HUES48 (cell line): ENCODE measurements around the gene PPP2R5A.

Experiments used
- H3K27ac ChIP-seq: one replicate; pipeline ENCODE4 v1.7.0; 2013; ENCODE audit warnings: low read depth, low read length, inconsistent platforms
- H3K27me3 ChIP-seq: 2 replicates; pipeline ENCODE4 v1.6.1; 2013; ENCODE audit warnings: mild to moderate bottlenecking, low read length; ENCODE audit not compliant: control insufficient read depth, insufficient read depth
- H3K36me3 ChIP-seq: 2 replicates; pipeline ENCODE4 v1.6.1; 2013; ENCODE audit warnings: low read length; ENCODE audit not compliant: control insufficient read depth, insufficient read depth
- H3K4me1 ChIP-seq: 2 replicates; pipeline ENCODE4 v1.6.1; 2013; ENCODE audit warnings: mild to moderate bottlenecking, low read length; ENCODE audit not compliant: control insufficient read depth, insufficient read depth
- H3K4me3 ChIP-seq: 2 replicates; pipeline ENCODE4 v1.5.1; 2013; ENCODE audit warnings: mild to moderate bottlenecking, low read depth, low read length
- H3K9ac ChIP-seq: 2 replicates; pipeline ENCODE4 v1.6.1; 2013; ENCODE audit warnings: mild to moderate bottlenecking, low read depth, low read length, moderate library complexity
- H3K9me3 ChIP-seq: 2 replicates; pipeline ENCODE4 v1.6.1; 2013; ENCODE audit warnings: low read length; ENCODE audit not compliant: control insufficient read depth, insufficient read depth

PPP2R5A gene

DNA sequence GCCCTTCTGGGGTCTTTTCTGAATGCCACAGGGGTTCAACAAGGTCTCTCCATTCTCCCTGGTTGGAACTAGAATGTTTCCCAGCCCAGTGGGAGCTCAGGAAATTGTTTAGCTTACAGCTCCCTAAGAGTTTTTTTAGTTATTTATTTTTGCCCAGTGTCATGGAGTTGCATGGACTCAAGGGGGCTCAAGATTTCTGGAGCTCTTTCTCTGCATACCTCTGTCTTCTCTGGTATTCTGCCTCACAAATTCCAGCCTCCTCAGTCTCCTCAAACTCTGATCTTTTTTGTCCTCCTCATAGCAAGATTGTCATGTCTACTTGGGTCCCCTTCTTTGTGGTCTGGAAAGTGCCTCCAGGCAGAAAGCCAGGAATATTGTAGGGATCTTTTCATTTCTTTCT, 15.9 kb upstream of the PPP2R5A start:
- Histone ChIP-seq H3K27ac (no peak overlapping the region), H3K36me3 (no peaks in the 10 kb centered on the region), H3K4me1 (peaks cover 9% of the 10 kb centered on the region), H3K27me3 (no peaks in the 10 kb centered on the region), H3K9ac (no peak overlapping the region), H3K9me3 (no peaks in the 10 kb centered on the region), H3K4me3 (no peak overlapping the region)

DNA sequence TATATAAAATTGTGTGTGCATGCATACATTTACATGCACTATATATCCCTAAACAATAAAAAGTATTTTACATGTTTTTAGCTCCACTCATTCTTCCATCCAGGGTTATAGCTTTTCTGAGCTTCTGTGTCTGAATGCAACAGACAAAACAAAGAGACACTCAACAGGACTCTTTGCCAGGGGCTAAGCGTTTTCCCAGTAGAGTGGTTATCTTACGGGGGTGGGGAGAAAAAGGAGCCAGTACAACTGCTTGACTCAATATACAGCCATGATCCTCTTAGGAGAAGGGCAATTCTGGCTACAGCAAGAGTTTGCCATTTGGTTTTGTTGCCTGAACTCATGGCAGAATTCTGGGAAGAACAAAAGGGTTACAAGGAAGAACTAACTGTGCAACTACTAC, 14.6 kb upstream of the PPP2R5A start:
- H3K9ac ChIP-seq, result no peak overlapping the region
- no peak overlapping the region for H3K27ac ChIP-seq
- H3K4me3 ChIP-seq, result no peak overlapping the region
- H3K9me3 ChIP-seq, result no peaks in the 10 kb centered on the region
- H3K4me1 ChIP-seq, result peaks cover 9% of the 10 kb centered on the region
- H3K27me3 ChIP-seq, result no peaks in the 10 kb centered on the region
- no peaks in the 10 kb centered on the region for H3K36me3 ChIP-seq

- Histone ChIP-seq H3K4me1 (peaks cover 9% of the 10 kb centered on the region), H3K9ac (no peak overlapping the region), H3K27ac (no peak overlapping the region), H3K4me3 (no peak overlapping the region), H3K36me3 (no peaks in the 10 kb centered on the region), H3K9me3 (no peaks in the 10 kb centered on the region), H3K27me3 (no peaks in the 10 kb centered on the region)
Measured at GRCh38 chr1:212271234-212271633, 14.0 kb upstream of the PPP2R5A start.

DNA sequence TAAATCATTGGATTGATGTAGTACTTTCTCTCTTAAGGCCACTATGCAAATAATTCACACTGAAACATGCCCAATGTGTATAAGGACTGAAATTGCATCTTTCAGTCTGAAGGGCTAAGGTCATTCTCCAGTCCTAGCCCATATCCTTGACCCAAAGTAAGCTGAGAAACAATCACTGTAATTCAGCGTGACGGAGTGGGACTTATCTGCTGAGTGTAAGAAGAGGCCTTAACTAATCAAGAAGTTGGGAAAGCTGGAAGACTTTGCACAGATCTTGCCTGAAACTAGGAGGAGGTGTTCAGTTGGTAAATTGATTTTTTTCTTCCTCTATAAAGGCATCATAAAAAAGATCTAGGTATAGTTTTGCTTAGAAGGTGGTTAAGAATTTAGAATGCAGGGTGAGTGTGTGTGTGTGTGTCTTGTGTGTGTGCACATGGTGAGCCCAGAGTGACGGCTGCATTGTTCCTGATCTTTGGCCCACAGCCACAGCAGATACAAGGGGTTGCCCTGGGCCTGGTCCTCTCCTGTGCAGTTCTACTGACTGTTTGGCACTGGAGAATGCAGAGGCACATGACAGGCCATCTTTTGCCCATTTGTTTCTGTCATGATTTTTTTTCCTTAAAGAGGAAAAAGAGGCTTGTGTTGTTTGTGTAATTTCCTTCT, 13.3 kb upstream of the PPP2R5A start:
- H3K4me1 ChIP-seq, result peaks cover 9% of the 10 kb centered on the region
- no peak overlapping the region for H3K9ac ChIP-seq
- no peak overlapping the region for H3K27ac ChIP-seq
- H3K4me3 ChIP-seq, result no peak overlapping the region
- no peaks in the 10 kb centered on the region for H3K27me3 ChIP-seq
- no peaks in the 10 kb centered on the region for H3K36me3 ChIP-seq
- H3K9me3 ChIP-seq, result no peaks in the 10 kb centered on the region

GRCh38 chr1:212281590-212281989, 3.6 kb upstream of the PPP2R5A start:
- Histone ChIP-seq H3K36me3 (no peaks in the 10 kb centered on the region), H3K9ac (no peak overlapping the region), H3K4me1 (0 out of 2 replicates have a peak, but pooled peaks cover 7% of the 10 kb centered on the region), H3K4me3 (no peak overlapping the region), H3K27ac (no peak overlapping the region), H3K27me3 (no peaks in the 10 kb centered on the region), H3K9me3 (no peaks in the 10 kb centered on the region)

- H3K27ac ChIP-seq, result no peak overlapping the region
- H3K36me3 ChIP-seq, result no peaks in the 10 kb centered on the region
- peak overlapping the region; percentile 93 for H3K4me3 ChIP-seq
- no peak overlapping the region for H3K9ac ChIP-seq
- no peaks in the 10 kb centered on the region for H3K9me3 ChIP-seq
- no peaks in the 10 kb centered on the region for H3K27me3 ChIP-seq
- 0 out of 2 replicates have a peak, but pooled peaks cover 10% of the 10 kb centered on the region for H3K4me1 ChIP-seq
Measured at GRCh38 chr1:212283741-212284140, 1.5 kb upstream of the PPP2R5A start.

GRCh38 chr1:212284332-212284743, 872 bp upstream of the PPP2R5A start:
- Histone ChIP-seq H3K9ac (peak overlapping the region; percentile 11; the same call in 1 of the 2 replicates), H3K27me3 (no peaks in the 10 kb centered on the region), H3K4me3 (peak overlapping the region; percentile 93), H3K36me3 (0 out of 2 replicates have a peak, but pooled peaks cover 2% of the 10 kb centered on the region), H3K9me3 (no peaks in the 10 kb centered on the region), H3K27ac (peak overlapping the region; percentile 91), H3K4me1 (0 out of 2 replicates have a peak, but pooled peaks cover 10% of the 10 kb centered on the region)

- no peaks in the 10 kb centered on the region for H3K27me3 ChIP-seq
- H3K4me1 ChIP-seq, result peaks cover 23% of the 10 kb centered on the region; the same call in 1 of the 2 replicates
- peak overlapping the region; percentile 79 for H3K27ac ChIP-seq
- H3K4me3 ChIP-seq, result peak overlapping the region; percentile 82
- peak overlapping the region; percentile 70 for H3K9ac ChIP-seq
- H3K36me3 ChIP-seq, result 0 out of 2 replicates have a peak, but pooled peaks cover 2% of the 10 kb centered on the region
- no peaks in the 10 kb centered on the region for H3K9me3 ChIP-seq
Measured at GRCh38 chr1:212285685-212286555, 710 bp downstream of the PPP2R5A start.

- Histone ChIP-seq H3K4me3 (peak overlapping the region; percentile 82), H3K27me3 (no peaks in the 10 kb centered on the region), H3K9me3 (no peaks in the 10 kb centered on the region), H3K36me3 (0 out of 2 replicates have a peak, but pooled peaks cover 2% of the 10 kb centered on the region), H3K9ac (peak overlapping the region; percentile 70), H3K4me1 (peaks cover 29% of the 10 kb centered on the region), H3K27ac (peak overlapping the region; percentile 79)
Measured at GRCh38 chr1:212286556-212287131, 1.4 kb downstream of the PPP2R5A start.

- H3K27ac ChIP-seq, result no peak overlapping the region
- peak overlapping the region; percentile 82 for H3K4me3 ChIP-seq
- H3K9ac ChIP-seq, result no peak overlapping the region
- H3K27me3 ChIP-seq, result no peaks in the 10 kb centered on the region
- H3K4me1 ChIP-seq, result peaks cover 33% of the 10 kb centered on the region
- H3K36me3 ChIP-seq, result 0 out of 2 replicates have a peak, but pooled peaks cover 2% of the 10 kb centered on the region
- no peaks in the 10 kb centered on the region for H3K9me3 ChIP-seq
Measured at GRCh38 chr1:212287261-212287895, 2.2 kb downstream of the PPP2R5A start.
